ENCODE data around the gene RBM12.
"Not testable (repeated sequence)": the region's sequence is repeated elsewhere in the genome, so short reads cannot be mapped to it uniquely, and the experiment has no call there.

The RBM12 gene

DNA sequence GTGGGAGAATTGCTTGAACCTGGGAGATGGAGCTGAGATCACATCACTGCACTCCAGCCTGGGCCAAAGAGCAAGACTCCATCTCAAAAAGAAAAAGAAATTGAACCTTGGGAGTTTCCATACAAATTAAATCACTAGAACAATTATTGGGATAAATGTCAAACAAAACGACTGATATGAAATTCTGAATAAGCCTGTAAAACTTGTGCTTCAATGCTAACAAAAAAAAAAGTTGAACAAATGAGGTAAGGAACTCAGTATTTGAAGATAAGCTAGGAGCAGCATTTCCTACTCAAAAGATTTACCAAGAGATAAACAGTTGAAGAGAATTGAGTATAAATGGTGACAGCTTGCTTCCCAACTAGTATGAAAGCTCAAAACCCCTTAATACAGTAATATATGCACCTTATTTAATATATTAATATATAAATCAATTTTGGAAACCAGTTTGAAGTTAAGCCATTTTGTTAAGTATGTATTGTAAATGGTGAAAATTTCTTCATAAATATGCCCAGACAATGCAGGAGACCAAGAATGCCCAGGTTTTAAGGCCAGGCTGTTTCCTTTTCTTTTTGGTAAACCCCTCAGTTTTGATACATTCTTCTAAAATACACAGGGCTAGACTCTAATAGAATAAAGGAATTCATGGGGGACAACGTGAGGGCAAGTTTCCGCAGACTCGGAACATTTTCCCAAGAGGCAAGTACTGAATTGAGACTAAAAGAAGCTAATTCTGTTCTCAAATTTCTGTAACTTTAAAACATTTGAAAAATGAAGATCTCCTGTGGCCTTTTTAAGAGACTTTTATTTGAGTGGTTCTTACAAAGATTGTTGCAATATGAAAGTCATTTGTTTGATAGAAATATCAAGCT lies 38.4 kb upstream of the RBM12 start:
- no peak for FAIRE-seq
- no peak for TF ChIP-seq POLR2A (IDR thresholded peaks at IDR 0.05; ENCODE audit: low read depth, low read length)

DNA sequence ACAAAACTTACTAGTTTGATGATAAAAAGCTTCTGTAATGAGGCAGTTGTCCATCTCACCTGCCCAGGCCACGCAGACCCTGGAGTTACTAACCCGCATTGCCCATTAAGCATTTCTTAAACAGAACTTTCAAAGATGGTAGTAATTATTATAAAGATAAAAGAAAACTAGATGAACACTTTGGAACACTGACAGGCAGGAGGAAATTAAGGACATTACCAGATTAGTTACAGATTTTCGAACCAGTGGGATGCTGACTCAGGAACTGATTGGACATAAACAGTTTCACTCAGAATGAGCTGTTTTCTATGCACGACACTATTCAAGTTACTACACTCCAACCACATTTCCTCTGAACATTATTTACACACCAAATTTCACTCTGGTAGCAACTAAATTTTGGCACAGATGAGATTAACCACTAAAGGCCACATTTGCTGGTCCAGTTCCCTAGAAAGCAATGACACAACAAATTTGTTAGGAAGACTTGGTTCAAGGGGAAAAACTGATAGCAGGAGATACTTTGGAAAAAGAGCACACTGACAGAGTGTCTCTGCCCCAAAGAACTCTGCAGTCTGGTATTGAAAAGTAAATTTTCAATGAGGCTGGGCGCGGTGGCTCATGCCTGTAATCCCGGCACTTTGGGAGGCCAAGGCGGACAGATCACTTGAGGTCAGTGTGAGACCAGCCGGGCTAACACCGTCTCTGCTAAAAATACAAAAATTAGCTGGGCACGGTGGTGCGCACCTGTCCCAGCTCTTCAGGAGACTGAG lies 37.5 kb upstream of the RBM12 start:
- no peak for DNase-seq (ENCODE audit: insufficient read length, low spot score)

More for the DNA sequence above, 38.4 kb upstream of the RBM12 start:
- no peak for DNase-seq (ENCODE audit: insufficient read length, low spot score)

DNA sequence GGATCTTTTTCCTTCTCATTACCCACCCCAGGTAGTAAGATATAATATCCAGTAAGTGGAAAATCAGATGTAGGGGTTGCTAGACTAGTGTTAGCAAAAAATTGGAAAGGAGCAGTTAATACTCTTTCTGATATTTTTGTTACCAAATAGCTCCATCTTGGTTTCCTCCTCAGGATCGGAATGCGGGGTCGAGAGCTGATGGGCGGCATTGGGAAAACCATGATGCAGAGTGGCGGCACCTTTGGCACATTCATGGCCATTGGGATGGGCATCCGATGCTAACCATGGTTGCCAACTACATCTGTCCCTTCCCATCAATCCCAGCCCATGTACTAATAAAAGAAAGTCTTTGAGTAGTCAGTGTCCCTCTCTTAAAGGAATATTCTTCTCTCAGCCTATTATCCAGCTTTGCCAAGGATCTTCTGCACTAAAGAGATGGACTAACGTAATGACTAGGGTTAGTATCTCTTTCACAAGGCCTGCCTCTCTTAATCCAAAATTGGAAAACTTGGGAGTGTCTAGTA lies 36.0 kb upstream of the RBM12 start:
- no peak for TF ChIP-seq POLR2A (IDR thresholded peaks at IDR 0.05; ENCODE audit: low read depth, low read length)
- DNase-seq (ENCODE audit: insufficient read length, low spot score) (no peak), FAIRE-seq (no peak)

More for the DNA sequence above, 37.5 kb upstream of the RBM12 start:
- no peak for TF ChIP-seq POLR2A (IDR thresholded peaks at IDR 0.05; ENCODE audit: low read depth, low read length)
- FAIRE-seq: no peak

DNA sequence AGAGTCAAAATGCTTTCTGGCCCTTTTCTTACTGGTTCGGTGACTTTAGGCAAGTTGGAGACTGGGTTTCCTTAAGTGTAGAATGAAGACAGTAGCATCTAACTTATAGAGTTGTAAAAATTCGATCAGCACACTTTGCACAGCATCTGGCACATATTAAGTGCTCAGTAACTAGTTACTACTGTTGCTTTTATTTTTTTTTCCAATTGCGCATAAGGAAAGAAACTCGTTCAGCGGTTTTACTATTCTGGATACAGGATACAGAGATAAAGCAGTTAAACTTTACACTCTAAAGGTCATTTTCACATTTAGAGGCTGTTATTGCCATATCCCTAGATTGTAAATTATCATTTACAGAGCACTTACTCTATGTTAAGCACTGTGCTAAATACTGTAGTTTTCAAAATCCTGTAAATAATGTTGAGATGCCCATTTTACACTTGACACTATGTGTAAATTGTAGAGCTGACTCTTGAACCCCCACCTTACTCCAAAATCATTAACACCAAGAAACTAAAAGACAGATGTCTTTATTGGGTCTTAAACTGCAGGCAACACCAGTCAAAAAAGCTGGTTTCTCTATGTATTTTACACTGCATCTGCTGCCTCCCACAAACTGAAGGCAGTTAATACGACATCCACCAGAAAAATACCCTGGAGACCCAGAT lies 35.4 kb upstream of the RBM12 start:
- DNase-seq (ENCODE audit: insufficient read length, low spot score) (no peak), FAIRE-seq (no peak)
- no peak for TF ChIP-seq POLR2A (IDR thresholded peaks at IDR 0.05; ENCODE audit: low read depth, low read length)

DNA sequence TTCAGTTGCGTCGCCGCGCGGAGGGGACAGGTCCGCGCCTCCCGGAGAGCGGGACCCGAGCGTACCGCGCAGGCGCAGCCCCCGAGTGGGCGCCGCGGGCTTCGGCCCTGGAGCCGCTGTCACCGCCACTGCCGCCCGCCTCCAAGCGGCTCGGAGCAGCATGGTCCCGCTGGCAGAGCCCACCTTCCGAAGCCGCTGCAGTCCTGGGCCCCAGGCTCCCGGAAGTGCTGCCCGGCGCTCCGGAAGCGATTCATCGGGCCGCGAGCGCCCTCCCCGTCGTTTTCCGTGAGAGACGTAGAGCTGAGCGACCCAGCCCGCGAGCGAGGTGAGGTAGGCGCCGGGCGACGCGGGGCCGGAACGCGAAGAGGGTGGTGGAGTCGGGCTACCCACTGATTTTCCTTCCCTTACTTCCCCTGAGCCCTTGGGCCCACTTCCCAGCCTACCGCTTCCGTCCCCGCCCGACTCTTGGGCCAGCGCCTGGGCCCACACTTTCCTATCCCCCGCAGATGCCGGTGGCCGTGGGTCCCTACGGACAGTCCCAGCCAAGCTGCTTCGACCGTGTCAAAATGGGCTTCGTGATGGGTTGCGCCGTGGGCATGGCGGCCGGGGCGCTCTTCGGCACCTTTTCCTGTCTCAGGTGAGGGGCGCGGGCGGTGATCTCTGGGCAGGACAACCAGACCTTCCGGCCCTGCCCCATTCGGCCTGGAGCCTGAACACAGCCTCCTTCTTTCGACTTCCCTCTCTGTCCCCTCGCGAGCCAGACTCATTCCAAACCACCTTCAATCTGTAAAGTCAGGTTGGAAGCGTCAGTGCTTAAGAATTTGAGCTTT lies 34.6 kb upstream of the RBM12 start, which contains the start of the genes NFS1 and ROMO1:
Gene NFS1, minus strand, starts transcription at position 226 of the 830 bp plus-strand sequence. Its CDS starts 64 bp downstream, at position 162.
Gene ROMO1, plus strand, starts transcription at position 279 of the 830 bp plus-strand sequence. Its CDS starts 228 bp downstream, at position 507.
- peak; percentile 69 for TF ChIP-seq POLR2A (IDR thresholded peaks at IDR 0.05; ENCODE audit: low read depth, low read length)
- DNase-seq (ENCODE audit: insufficient read length, low spot score) (peak; percentile 85), FAIRE-seq (no peak)

DNA sequence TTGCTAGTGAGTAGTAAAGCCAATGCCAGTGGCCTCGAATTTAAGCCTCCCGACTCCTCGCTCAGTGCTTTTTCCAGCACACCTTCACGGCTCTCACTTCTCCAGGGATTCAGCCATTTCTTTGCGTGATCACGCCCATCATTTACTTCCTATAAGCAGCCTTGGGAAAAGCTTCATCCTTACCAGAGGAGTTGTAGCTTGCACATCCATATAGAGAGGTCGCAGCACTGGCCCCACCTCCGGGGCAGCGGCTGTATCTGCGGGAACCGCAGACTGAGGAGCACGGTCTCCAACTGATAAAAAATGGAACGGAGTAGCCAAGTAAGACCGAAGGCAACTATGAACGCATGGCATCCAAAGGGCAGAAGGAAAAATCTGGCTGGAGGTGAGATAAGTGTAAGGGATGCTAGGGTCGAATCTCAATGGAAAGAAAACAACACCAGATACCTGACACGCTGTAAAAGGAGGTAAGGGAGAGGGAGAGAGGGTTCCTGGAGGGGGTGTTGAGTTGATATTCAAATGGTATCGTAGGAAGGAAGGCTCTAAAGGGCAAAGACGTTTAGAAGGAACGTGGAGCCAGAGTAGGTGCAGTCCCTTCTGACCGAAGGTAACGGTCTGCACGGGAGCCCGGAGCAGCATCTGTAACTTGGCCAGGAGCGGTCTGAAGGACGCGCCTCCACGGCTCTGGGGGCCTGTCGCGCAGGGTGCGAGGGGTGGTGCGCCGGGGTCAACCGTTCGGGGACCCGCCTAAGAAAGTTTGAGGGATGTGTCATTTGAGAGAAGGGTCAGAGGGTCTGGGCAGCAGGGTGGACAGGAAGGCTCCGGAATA lies 33.8 kb upstream of the RBM12 start:
- no peak for TF ChIP-seq POLR2A (IDR thresholded peaks at IDR 0.05; ENCODE audit: low read depth, low read length)
- FAIRE-seq: no peak

DNA sequence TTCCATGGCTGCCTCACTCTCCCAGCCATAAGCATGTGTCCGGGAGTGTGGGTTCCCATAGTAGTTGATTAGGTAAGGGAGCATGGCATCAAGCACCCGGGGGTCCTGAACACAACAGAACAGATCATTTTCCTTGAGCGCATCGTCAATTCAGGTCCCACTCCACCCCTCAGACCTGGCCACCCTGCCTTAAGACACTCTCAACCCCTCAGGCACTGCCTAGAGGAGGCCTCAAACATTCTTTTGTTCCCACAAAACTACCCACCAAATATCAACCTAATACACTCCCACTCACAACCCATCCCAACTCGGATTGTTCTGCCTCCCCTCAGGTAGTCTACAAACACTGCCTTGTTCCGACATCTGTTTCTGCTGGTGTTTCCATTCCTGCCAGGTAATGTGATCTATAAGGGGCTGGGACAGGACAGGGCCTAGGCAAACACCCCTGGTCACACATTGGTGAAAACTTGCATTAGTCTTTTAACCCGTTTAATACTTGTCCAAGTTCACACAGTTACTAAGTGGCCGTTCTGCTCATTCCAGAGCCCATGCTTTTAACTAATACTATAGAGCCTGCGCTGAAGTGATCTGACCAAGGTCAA lies 33.1 kb upstream of the RBM12 start:
- FAIRE-seq: no peak
- DNase-seq (ENCODE audit: insufficient read length, low spot score): no peak
- TF ChIP-seq POLR2A (IDR thresholded peaks at IDR 0.05; ENCODE audit: low read depth, low read length): no peak

More for the DNA sequence above, 33.8 kb upstream of the RBM12 start:
- DNase-seq (ENCODE audit: insufficient read length, low spot score): no peak

DNA sequence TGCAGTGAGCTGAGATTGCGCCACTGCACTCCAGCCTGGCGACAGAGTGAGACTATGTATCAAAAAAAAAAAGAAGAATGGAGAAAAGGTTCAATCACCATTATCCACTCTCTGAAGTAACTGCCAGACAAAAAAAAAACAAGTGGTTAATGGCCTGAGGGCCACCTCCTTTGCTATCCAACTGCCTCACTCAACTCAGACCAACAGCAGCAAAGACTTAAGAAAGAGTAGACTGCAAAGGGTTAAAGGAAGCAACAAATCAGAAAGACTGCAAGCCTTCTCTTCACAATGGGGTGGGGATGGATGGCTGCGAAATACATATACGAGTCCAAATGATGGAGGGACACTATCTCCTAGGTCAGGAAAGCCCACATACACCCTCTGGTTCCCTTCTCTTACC lies 31.3 kb upstream of the RBM12 start:
- TF ChIP-seq POLR2A (IDR thresholded peaks at IDR 0.05; ENCODE audit: low read depth, low read length): no peak
- FAIRE-seq: no peak

DNA sequence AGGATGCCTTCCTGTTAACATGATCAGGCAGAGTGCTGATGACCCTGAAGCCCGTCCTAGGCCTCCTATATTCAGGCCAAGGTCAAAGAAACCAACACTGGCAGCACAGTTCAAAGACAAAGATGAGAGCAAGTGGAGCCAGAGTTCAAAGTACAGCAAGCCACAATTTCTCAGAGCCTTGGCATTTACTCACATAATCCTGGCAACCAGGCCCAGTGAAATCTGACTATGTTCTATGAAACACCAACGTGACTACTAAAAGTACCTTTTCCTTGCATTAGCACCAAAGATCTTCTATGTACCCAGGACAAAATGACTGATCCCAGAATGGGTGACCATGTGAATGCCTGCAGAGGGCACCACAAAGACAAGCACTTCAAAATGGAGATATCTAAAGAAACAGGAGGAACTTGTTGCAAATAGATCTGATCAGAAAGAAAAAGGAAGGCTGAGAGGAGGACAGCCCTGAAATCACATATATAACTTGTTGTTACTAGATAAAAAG lies 30.6 kb upstream of the RBM12 start:
- DNase-seq (ENCODE audit: insufficient read length, low spot score) (no peak), FAIRE-seq (no peak)
- no peak for TF ChIP-seq POLR2A (IDR thresholded peaks at IDR 0.05; ENCODE audit: low read depth, low read length)

More for the DNA sequence above, 31.3 kb upstream of the RBM12 start:
- no peak for DNase-seq (ENCODE audit: insufficient read length, low spot score)

DNA sequence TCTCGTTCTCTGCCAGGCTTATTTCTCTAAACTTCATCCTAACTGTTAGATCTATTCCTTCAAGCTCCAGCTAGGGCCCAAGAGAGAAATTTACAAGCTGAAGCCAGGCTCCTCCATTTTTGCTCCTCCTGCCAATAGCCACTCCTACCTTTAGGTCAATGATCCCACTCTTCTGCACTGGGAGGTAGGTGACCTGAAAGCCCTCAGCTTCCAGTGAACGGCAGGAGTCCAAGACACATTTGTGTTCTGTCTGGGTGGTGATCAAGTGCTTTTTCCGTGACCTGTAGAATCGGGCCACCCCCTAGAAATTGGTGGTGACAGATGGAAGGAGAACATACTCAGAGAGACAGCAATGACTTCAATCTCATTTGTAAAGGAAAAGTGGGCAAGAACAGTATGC lies 25.6 kb upstream of the RBM12 start:
- no peak for TF ChIP-seq POLR2A (IDR thresholded peaks at IDR 0.05; ENCODE audit: low read depth, low read length)
- FAIRE-seq: no peak
- DNase-seq (ENCODE audit: insufficient read length, low spot score): no peak

DNA sequence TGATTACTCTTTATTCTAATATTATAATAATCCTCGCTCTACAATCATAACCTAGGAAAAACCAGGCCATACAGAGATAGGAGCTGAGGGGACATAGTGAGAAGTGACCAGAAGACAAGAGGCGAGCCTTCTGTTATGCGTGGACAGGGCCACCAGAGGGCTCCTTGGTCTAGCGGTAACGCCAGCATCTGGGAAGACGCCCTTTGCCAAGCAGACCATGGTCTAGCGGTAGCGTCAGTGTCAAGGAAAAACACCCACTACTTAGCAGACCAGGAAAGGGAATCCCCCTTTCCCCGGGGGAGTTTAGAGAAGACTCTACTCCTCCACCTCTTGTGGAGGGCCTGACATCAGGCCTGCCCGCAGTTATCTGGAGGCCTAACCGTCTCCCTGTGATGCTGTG lies 22.2 kb upstream of the RBM12 start:
- not testable (repeated sequence) for FAIRE-seq; DNase-seq (ENCODE audit: insufficient read length, low spot score)

DNA sequence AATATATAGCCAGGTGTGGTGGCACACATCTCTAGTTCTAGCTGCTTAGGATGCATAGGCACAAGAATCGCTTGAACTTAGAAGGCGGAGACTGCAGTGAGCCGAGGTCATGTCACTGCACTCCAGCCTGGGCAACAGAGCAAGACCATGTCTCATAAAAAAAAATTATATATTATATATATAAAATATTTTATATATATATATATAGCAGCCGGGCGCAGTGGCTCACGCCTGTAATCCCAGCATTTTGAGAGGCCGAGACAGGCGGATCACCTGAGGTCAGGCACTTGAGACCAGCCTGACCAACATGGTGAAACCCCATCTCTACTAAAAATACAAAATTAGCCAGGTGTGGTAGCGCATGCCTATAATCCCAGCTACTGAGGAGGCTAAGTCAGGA lies 20.7 kb upstream of the RBM12 start:
- not testable (repeated sequence) for FAIRE-seq; DNase-seq (ENCODE audit: insufficient read length, low spot score)

All from H54 (cell line).